Thoracic aorta (tissue), 2 donors: Measurements from ENCODE around the gene CACNA1G. TPM values are rescaled to one million over a fixed set of nuclear protein-coding genes. Genes with fewer than 3 reads are reported as not detected.

Source experiments
- ATAC-seq: fragments of 150-250 bp; one replicate; pipeline ENCODE4 v1.8.0; 2017; ENCODE audit warnings: low read depth; ENCODE audit not compliant: insufficient number of reproducible peaks, low FRiP score
- DNase-seq: peaks from one replicate; pipeline ENCODE4 v3.0.0-alpha.2; 2020; ENCODE audit warnings: low spot score
- H3K27ac ChIP-seq, 2 donors: fragments of 200-600 bp; sonication (generic); 1 replicate in 1 of 2; 2 replicates in 1 of 2; pipeline ENCODE4 v1.5.1; 2016; ENCODE audit warnings: mild to moderate bottlenecking in 2 of 2, moderate library complexity in 2 of 2
- H3K27me3 ChIP-seq: fragments of 200-600 bp; sonication (generic); replicated peaks from 2 replicates; pipeline ENCODE4 v1.6.0; 2016; ENCODE audit warnings: mild to moderate bottlenecking; ENCODE audit not compliant: insufficient read depth
- H3K36me3 ChIP-seq: fragments of 200-600 bp; sonication (generic); one replicate; pipeline ENCODE4 v1.5.1; 2016
- H3K4me1 ChIP-seq, 2 donors: fragments of 200-600 bp; sonication (generic); 1 replicate in 1 of 2; 2 replicates in 1 of 2; pipeline versions ENCODE4 v1.5.1 to v1.6.0; 2016; ENCODE audit warnings: low read depth in 2 of 2, mild to moderate bottlenecking in 1 of 2; ENCODE audit not compliant: control insufficient read depth in 1 of 2
- H3K4me3 ChIP-seq: fragments of 200-600 bp; sonication (generic); 2 replicates; pipeline ENCODE4 v1.5.1; 2016; ENCODE audit warnings: mild to moderate bottlenecking
- H3K9me3 ChIP-seq: fragments of 200-600 bp; sonication (generic); 2 replicates; pipeline ENCODE4 v1.5.1; 2016
- total RNA-seq, 2 donors: library from RNA; depleted of rRNA; stranded (reverse); fragments of >200 nt; gene quantifications; one replicate each; pipeline versions ENCODE4 v1.1.0 to v1.2.3, GENCODE V29; 2016
- TF ChIP-seq, protein P1 (sequence below): fragments of 200-600 bp; sonication (generic); IDR thresholded peaks from one replicate; pipeline ENCODE4 v1.5.1; 2019; ENCODE audit warnings: antibody characterized with exemption

The CACNA1G gene
- total RNA-seq, 2 donors from 2014 or later: 0.27 to 2.3 TPM

DNA sequence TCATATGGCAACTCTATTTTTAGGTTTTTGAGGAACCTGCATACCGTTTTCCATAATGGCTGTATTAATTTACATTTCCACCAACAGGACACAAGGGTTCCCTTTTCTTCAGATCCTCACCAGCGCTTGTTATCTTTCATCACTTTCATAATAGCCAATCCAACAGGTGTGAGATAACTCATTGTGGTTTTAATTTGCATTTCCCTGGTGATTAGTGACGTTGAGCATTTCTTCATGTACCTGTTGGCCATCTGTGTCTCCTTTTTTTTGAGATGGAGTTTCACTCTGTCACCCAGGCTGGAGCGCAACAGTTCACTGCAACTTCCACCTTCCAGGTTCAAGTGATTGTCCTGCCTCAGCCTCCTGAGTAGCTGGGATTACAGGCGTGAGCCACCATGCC, 38.0 kb downstream of the CACNA1G start:
- H3K4me3 ChIP-seq: no peak overlapping the region
- no peaks in the 10 kb centered on the region for H3K9me3 ChIP-seq
- H3K27ac ChIP-seq: no peak overlapping the region
- TF ChIP-seq, protein P1, sequence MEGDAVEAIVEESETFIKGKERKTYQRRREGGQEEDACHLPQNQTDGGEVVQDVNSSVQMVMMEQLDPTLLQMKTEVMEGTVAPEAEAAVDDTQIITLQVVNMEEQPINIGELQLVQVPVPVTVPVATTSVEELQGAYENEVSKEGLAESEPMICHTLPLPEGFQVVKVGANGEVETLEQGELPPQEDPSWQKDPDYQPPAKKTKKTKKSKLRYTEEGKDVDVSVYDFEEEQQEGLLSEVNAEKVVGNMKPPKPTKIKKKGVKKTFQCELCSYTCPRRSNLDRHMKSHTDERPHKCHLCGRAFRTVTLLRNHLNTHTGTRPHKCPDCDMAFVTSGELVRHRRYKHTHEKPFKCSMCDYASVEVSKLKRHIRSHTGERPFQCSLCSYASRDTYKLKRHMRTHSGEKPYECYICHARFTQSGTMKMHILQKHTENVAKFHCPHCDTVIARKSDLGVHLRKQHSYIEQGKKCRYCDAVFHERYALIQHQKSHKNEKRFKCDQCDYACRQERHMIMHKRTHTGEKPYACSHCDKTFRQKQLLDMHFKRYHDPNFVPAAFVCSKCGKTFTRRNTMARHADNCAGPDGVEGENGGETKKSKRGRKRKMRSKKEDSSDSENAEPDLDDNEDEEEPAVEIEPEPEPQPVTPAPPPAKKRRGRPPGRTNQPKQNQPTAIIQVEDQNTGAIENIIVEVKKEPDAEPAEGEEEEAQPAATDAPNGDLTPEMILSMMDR: no peak
- H3K27me3 ChIP-seq: no peaks in the 10 kb centered on the region
- peaks cover 0 to 2% of the 10 kb centered on the region in 2 donors for H3K4me1 ChIP-seq
- DNase-seq: no peak
- H3K36me3 ChIP-seq: no peaks in the 10 kb centered on the region
- no peak for ATAC-seq

DNA sequence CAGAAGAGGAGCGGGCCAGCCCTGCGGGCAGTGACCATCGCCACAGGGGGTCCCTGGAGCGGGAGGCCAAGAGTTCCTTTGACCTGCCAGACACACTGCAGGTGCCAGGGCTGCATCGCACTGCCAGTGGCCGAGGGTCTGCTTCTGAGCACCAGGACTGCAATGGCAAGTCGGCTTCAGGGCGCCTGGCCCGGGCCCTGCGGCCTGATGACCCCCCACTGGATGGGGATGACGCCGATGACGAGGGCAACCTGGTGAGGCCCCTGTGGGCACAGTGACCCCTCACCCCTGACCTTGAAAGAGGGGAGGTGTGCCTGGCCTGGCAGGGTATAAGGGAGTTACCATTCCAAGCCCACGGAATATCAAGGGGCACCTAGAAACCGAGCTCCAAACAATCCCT, 39.1 kb downstream of the CACNA1G start:
- no peaks in the 10 kb centered on the region for H3K27me3 ChIP-seq
- ATAC-seq: no peak
- no peak overlapping the region for H3K27ac ChIP-seq
- TF ChIP-seq, protein P1: no peak
- DNase-seq: no peak
- peaks cover 6% of the 10 kb centered on the region in 2 donors for H3K4me1 ChIP-seq
- H3K36me3 ChIP-seq: no peaks in the 10 kb centered on the region
- H3K9me3 ChIP-seq: no peaks in the 10 kb centered on the region
- no peak overlapping the region for H3K4me3 ChIP-seq

DNA sequence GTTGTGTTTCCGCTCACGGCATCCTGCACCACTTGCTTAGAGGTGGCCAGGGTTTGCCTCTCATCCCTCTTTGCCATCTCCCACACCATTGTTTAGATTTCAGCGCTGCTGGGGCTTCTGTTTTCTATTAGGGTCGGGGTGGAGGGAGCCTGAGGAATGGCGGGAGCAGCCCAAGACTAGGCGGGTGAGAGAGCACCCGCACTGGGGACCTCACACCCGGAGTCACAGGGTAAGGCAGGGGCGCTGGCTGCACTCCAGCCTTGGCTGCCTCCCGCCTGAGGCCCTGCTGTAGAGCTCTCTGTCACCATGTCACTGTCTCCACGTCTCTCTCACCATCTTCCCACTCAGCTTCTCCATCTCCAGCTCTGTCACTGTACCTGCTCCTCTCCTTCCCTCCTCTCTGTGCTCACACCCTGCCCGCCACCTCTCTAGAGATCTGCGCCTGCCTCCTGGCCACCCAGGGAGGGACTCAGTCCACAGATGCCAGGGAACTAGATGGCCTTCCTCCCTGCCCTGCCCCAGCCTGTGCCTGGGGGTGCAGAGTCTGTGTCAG, 41.4 kb downstream of the CACNA1G start:
- H3K4me3 ChIP-seq: no peak overlapping the region
- H3K36me3 ChIP-seq: no peaks in the 10 kb centered on the region
- peaks cover 8 to 12% of the 10 kb centered on the region in 2 donors for H3K4me1 ChIP-seq
- no peak overlapping the region for H3K27ac ChIP-seq
- H3K9me3 ChIP-seq: no peaks in the 10 kb centered on the region
- no peaks in the 10 kb centered on the region for H3K27me3 ChIP-seq
- ATAC-seq (no peak), DNase-seq (no peak)
- TF ChIP-seq, protein P1: no peak

DNA sequence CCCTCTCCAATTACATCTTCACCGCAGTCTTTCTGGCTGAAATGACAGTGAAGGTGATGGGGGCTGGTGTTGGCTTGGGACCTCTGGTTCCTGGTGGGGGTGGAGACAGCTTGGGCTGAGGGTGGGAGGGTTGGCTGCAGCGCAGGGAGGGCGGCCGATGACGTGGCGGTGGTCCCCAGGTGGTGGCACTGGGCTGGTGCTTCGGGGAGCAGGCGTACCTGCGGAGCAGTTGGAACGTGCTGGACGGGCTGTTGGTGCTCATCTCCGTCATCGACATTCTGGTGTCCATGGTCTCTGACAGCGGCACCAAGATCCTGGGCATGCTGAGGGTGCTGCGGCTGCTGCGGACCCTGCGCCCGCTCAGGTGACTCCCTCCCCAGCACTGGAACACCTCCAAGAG, 42.3 kb downstream of the CACNA1G start:
- H3K4me3 ChIP-seq: no peak overlapping the region
- peaks cover 8 to 12% of the 10 kb centered on the region in 2 donors for H3K4me1 ChIP-seq
- DNase-seq: no peak
- H3K9me3 ChIP-seq: no peaks in the 10 kb centered on the region
- no peaks in the 10 kb centered on the region for H3K27me3 ChIP-seq
- no peaks in the 10 kb centered on the region for H3K36me3 ChIP-seq
- TF ChIP-seq, protein P1: no peak
- ATAC-seq: no peak
- H3K27ac ChIP-seq: no peak overlapping the region

DNA sequence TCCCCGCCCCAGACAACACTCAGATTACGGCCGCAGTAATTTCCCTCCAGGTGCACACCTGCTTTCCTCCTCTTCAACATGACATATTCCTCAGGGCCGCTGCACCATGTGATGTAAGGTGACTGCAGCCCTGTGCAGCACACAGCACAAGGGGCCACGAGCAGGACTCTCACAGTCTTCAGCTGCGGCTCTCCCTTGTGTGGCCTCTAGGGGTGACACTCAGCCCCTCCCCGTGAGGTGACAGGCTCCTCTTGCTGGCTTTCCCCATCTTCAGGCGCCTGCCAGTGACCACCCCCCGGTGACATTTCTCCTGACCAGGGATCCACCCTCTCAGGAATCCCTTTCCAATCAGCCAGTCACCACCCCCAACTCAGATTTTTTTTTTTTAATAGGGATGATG, 42.8 kb downstream of the CACNA1G start:
- TF ChIP-seq, protein P1: no peak
- no peak for ATAC-seq
- peaks cover 8 to 12% of the 10 kb centered on the region in 2 donors for H3K4me1 ChIP-seq
- DNase-seq: no peak
- no peaks in the 10 kb centered on the region for H3K36me3 ChIP-seq
- no peaks in the 10 kb centered on the region for H3K9me3 ChIP-seq
- no peak overlapping the region for H3K27ac ChIP-seq
- H3K27me3 ChIP-seq: no peaks in the 10 kb centered on the region
- no peak overlapping the region for H3K4me3 ChIP-seq
